GM15510 (cell line): Measurements from ENCODE around the gene GPR137.

Experiments
- POLR2A ChIP-seq: IDR thresholded peaks from 3 replicates; pipeline ENCODE4 v1.6.1; 2011; ENCODE audit warnings: borderline replicate concordance; ENCODE audit not compliant: insufficient read length; ENCODE audit errors: extremely low read depth

GPR137 gene, protein sequence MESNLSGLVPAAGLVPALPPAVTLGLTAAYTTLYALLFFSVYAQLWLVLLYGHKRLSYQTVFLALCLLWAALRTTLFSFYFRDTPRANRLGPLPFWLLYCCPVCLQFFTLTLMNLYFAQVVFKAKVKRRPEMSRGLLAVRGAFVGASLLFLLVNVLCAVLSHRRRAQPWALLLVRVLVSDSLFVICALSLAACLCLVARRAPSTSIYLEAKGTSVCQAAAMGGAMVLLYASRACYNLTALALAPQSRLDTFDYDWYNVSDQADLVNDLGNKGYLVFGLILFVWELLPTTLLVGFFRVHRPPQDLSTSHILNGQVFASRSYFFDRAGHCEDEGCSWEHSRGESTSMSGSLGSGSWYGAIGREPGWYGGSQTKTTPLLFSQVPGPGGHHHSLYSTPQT

GRCh38 chr11:64284962-64285884 lies at the start of gene GPR137:
Gene GPR137, plus strand, starts transcription at chr11:64285848. Its CDS starts 677 bp downstream, at chr11:64286525.
- TF ChIP-seq POLR2A = peak; percentile 64

- no peak for TF ChIP-seq POLR2A
These were observed 48.1 kb upstream of the GPR137 start for GRCh38 chr11:64237484-64237951.

DNA sequence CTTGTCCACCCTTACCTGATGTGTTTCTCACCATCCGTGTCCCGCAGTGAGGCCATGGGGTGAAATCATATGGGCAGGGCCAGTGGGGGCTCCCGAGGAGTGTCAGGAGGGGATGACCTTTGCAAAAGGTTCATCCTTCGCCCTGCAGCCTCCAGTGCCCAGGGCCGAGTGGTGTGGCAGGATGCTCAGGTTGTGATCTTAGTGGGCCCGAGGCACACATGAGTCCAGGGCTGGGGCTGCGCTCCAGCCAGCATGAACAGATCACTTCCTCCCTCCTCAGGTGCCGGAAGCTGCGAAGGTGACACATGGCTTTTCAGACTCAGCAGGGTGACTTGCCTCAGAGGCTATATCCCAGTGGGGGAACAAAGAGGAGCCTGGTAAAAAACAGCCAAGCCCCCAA lies 47.6 kb upstream of the GPR137 start:
- no peak for TF ChIP-seq POLR2A

DNA sequence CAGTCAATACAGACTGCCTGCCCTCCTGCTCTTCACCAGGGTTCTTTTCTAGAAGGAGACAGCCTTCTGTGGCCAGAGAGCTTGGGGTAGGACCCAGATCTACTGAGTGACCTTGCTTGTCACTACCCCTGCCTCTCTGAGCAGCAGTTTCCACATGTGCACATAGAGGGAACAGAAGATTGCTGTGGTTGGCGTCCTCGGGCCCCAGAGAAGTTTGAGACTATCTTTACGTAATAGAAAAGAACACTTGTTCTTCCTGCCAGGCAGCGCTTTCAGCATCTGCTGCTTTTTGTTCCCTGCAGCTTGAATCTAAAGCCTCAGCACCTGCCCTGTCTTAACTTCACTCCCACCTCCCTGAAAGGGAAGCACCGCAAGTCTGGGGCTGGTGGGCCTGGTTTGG lies 46.6 kb upstream of the GPR137 start:
- no peak for TF ChIP-seq POLR2A

- no peak for TF ChIP-seq POLR2A
These were observed 45.8 kb upstream of the GPR137 start for GRCh38 chr11:64239662-64240434.

DNA sequence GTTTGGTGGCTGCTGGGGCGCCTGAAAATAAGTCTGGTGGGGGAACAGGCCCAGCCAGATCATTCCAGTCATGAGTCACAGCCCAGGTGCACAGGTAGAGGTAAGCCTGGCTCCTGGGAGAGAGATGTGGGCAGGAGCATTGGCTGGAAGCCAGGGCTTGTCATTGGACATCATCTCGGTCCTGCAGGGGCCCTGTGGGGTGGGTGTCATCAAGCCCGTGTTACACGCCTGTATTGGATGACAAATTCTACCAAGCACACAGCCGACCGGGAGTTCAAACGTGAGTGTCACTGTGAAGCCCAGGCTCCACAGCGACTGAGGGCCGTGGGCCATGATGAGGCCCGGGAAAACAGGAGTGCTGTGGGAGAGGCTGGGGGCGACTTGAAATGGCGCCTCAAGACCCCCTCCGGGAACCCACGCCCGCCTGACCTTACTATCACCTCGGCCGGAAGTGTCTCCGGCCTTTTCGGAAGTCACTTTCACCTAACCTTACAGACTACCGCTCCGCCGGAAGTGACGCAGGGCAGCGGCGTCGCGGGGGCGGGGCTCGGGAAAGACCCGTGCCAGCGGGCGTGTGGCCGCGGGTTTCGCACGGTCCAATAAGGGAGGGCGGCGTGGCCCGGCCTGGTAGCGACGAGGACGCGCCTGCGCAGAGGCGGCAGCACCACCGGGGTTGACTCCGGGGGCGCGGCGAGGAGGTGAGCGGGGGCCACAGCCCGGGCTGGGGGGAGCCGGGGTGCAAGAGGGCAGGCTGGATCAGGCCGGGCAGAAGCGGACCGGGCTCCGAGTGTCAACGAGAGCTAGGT lies 45.0 kb upstream of the GPR137 start, which contains the start of gene FKBP2:
TSS of gene FKBP2 (plus strand) at position 661 of the 806 bp plus-strand sequence. CDS start 1,293 bp downstream, outside the sequence.
- peak; percentile 92 for TF ChIP-seq POLR2A

DNA sequence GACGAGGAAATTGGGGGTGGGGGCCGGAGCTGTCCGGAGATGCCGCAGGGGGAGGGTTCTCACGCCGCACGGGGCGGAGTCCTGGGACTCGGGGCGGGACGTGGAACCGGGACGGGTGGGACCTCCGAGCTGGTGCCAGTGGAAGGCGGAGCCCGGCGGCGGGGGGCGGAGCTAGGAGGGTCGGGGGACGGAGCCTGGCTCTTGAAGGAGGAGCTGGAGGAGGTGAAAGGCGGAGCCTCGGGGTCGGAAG lies 44.5 kb upstream of the GPR137 start:
- no peak for TF ChIP-seq POLR2A

DNA sequence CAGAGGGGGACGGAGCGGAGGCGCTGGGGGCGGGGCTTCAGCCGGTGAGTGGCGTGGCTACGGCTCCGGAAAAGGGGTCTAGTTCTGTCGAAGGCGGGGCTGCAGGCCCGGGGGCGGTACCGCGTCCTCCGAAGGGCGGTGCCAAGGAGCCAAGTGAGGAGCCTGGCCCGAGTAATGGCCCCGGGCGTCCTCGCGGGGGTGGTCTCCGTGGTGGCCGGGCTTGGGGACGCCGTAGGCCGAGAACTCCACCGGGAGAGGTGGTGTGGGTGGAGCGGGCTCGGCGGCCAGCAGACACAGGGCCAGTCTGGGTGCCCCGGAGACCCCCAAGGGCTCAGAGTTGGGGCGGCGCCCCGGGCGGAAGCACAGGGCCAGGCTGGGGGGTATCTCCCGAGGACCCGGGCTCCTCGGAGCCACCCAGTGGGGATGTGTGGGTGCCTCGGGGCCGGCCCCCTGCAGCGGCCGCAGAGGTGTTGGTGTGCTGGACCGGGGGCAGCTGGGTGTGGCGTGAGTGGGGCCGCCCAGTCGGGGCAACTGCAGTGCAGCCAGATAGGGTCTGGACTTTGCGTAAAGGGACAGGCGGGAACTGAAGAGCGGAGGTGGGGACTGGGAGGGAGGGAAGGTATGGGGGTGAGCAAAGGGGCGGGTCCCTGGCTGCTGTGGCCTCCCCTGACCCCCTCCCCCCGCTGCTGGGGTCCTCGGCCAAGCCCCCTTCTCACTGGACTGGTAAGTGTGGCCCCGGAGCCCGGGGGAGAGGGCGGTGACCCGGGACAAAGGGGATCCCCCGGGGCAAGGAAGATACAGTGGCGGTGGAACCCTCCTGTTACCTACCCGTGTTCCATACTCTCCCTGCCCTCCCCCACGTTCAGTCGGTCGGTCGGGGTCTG lies 43.9 kb upstream of the GPR137 start:
- TF ChIP-seq POLR2A = peak; percentile 70

GRCh38 chr11:64243236-64243854 lies 42.3 kb upstream of the GPR137 start:
- peak; percentile 2 for TF ChIP-seq POLR2A

DNA sequence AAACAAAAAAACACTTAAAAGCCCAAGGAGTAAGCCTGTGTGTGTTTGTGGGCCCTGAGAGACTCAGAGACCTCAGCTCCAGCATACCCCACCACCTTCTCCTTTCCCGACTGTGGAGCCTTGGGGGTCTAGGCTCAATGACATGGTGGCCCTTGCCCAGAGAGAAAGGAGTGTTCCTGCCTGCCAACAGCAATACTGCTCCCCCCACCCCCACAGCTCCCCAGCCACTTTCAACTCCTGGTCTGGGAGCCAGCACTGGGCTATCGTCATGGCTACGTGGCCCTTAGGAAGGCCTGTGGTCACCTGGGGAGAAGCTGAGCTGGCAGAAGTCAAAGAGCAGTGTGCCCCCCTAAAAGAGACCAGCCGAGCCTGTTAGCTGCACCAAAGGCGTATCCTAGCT lies 41.5 kb upstream of the GPR137 start:
- no peak for TF ChIP-seq POLR2A

DNA sequence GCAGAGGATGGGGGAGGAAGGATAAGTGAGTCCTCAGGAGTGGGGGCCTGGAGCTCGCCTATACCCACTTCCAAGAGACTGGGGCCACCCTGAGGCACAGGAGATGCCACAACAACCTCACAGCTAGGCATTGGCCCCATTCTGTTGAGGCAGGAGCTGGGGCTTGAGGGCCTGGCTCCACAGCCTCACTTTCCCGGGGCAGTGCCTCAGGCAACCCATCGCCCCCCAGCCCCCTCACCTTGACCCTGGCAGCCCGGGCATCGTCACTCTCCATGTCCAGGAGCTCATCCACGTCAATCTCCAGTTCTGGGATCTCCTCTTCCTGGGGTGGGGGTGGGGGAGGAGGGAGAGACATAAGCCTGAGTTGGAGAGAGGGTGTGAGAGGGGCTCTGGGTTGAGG lies 40.7 kb upstream of the GPR137 start:
- TF ChIP-seq POLR2A = peak; percentile 24

DNA sequence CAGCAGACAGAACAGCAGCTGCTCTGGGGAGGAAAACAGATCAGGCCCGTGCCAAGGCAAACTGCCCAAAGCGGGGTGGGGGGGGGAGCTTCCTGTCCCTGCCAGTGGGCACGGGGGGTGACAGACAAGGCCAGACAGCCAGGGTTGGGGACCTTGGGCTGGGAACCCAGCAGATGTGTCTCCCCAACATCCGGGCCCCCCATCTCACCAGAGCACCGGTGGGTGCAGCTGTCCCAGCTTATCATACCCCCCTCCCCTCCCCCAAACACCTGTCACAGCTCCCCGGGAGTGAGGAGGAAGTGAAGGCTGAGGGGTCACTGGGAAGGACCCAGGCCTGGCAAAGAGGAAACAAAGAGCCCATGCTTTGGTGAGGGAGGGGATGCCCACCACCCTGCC lies 40.2 kb upstream of the GPR137 start:
- TF ChIP-seq POLR2A = no peak
